Common myeloid progenitor, CD34-positive (primary cell): Measurements from ENCODE around the gene SLC6A3.

Experiments
- CTCF ChIA-PET: fragments of 350-600 bp; sonication (Branson Sonifier 250); formaldehyde crosslinking; loops from one replicate; lab custom pipeline; 2021; ENCODE audit warnings: antibody characterized with exemption; lab: Charles Lee
- POLR2A ChIA-PET: fragments of 350-600 bp; sonication (Branson Sonifier 250); formaldehyde crosslinking; loops from one replicate; lab custom pipeline; 2021; ENCODE audit warnings: antibody characterized with exemption; lab: Charles Lee
- DNase-seq, 3 donors: peaks; one replicate each; pipeline versions ENCODE4 v3.0.0 to v3.0.0-alpha.2; 2013
- H3K27ac ChIP-seq, 2 experiments: 1 replicate in 1 of 2; 2 replicates in 1 of 2; pipeline ENCODE4 v1.7.0; 2013; ENCODE audit warnings: inconsistent platforms in 2 of 2, low read length in 2 of 2, mild to moderate bottlenecking in 2 of 2, low read depth in 1 of 2, moderate library complexity in 1 of 2; ENCODE audit not compliant: severe bottlenecking in 2 of 2, insufficient read depth in 1 of 2, poor library complexity in 1 of 2
- H3K27me3 ChIP-seq, 5 experiments: replicated peaks in 2 of 5; 1 replicate in 3 of 5; 2 replicates in 2 of 5; pipeline versions ENCODE4 v1.6.1 to v1.7.0; 2013; ENCODE audit warnings: low read length in 4 of 5, mild to moderate bottlenecking in 2 of 5, moderate library complexity in 2 of 5, inconsistent platforms in 1 of 5; ENCODE audit not compliant: insufficient read depth in 5 of 5, control insufficient read depth in 4 of 5
- H3K36me3 ChIP-seq, 4 experiments: 1 replicate in 2 of 4; 2 replicates in 2 of 4; pipeline versions ENCODE4 v1.6.1 to v1.7.0; 2013; ENCODE audit warnings: low read length in 3 of 4, control low read depth in 1 of 4, mild to moderate bottlenecking in 1 of 4; ENCODE audit not compliant: control insufficient read depth in 4 of 4, insufficient read depth in 4 of 4
- H3K4me1 ChIP-seq, 4 experiments: 1 replicate in 3 of 4; 2 replicates in 1 of 4; pipeline versions ENCODE4 v1.6.1 to v1.7.1; 2013; ENCODE audit warnings: low read length in 3 of 4, mild to moderate bottlenecking in 3 of 4, control low read depth in 1 of 4, inconsistent platforms in 1 of 4, moderate library complexity in 1 of 4; ENCODE audit not compliant: control insufficient read depth in 4 of 4, insufficient read depth in 4 of 4; ENCODE audit errors: control extremely low read depth in 1 of 4
- H3K4me3 ChIP-seq, 7 experiments: 1 replicate in 4 of 7; 2 replicates in 3 of 7; pipeline versions ENCODE4 v1.5.1 to v1.7.0; 2013; ENCODE audit warnings: mild to moderate bottlenecking in 7 of 7, low read length in 6 of 7, moderate library complexity in 6 of 7, inconsistent platforms in 2 of 7, low read depth in 2 of 7, control low read depth in 1 of 7; ENCODE audit not compliant: insufficient read depth in 4 of 7, control insufficient read depth in 1 of 7; ENCODE audit errors: extremely low read depth in 1 of 7
- H3K9me3 ChIP-seq, 5 experiments: 1 replicate in 4 of 5; 2 replicates in 1 of 5; pipeline versions ENCODE4 v1.6.1 to v1.7.1; 2013; ENCODE audit warnings: low read length in 4 of 5, mild to moderate bottlenecking in 2 of 5, inconsistent platforms in 1 of 5, low read depth in 1 of 5, moderate library complexity in 1 of 5; ENCODE audit not compliant: control insufficient read depth in 4 of 5, insufficient read depth in 2 of 5; ENCODE audit errors: control extremely low read depth in 1 of 5
- WGBS: methylation state at CpG from one replicate; pipeline ENCODE4 v1.1.5; 2013; ENCODE audit not compliant: insufficient coverage; 5-methylcytosine and 5-hydroxymethylcytosine counted together

Gene SLC6A3

DNA sequence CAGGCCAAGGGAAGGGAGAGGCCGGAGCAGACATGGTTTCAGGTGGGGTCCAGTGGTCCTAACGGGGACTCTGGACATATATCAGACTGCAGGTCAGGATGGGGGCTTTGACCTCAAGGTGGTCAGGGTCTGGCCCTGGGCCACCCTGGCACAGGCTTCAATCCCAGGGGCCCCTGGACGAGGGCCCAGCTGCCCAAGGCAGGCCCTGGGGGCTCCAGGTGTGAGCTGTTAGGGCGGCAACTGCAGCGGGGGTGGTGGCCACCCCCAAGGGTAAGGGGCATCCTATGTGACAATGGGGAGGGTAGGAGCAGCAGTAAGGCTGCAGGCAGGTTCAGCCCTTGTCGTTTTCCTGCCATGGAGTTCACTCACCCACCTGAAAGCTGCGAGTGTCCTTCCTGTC is 54.9 kb downstream of the SLC6A3 start:
- WGBS = 90% methylated on average over 5 of the region's 7 CpGs
- POLR2A ChIA-PET = no interaction called here
- no peaks in the 10 kb centered on the region for H3K36me3 ChIP-seq
- H3K27ac ChIP-seq = no peak overlapping the region
- H3K27me3 ChIP-seq = peaks cover 0 to 84% (median 22%) of the 10 kb centered on the region in 5 experiments
- peaks cover 0 to 18% (median 13%) of the 10 kb centered on the region in 4 experiments for H3K4me1 ChIP-seq
- DNase-seq = no peak
- no peak overlapping the region for H3K4me3 ChIP-seq
- CTCF ChIA-PET = no interaction called here
- no peaks in the 10 kb centered on the region for H3K9me3 ChIP-seq

DNA sequence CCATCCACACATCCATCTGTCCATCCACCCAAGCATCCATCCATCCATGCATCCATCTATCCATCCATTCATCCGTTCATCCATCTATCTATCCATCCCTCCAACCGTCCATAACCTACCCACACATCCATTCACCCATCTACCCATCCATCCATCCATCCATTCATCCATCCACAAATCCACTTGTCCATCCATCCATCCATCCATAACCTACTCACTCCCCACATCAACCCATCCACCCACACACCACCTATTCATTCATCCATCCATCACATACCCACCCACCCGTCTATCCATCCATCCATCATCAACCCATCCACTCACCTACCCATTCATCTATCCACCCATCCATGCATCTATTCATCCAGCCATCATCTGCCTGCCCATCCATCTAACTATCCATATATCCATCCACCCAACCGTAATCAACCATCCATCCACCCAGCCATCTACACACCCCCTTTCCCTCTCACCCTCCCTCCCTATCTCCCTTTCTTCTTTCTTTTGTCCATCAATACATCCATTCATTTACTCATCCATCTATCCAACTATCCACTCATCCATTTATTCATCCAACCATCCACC is 56.8 kb downstream of the SLC6A3 start:
- Histone ChIP-seq H3K9me3 (no peaks in the 10 kb centered on the region), H3K27me3 (peaks cover 0 to 66% (median 28%) of the 10 kb centered on the region in 5 experiments), H3K4me1 (peaks cover 0 to 20% (median 15%) of the 10 kb centered on the region in 4 experiments), H3K27ac (no peak overlapping the region), H3K4me3 (no peak overlapping the region), H3K36me3 (no peaks in the 10 kb centered on the region)
- ChIA-PET CTCF (no interaction called here), POLR2A (no interaction called here)
- WGBS = 93% methylated on average over 4 of the region's 4 CpGs
- DNase-seq = no peak

DNA sequence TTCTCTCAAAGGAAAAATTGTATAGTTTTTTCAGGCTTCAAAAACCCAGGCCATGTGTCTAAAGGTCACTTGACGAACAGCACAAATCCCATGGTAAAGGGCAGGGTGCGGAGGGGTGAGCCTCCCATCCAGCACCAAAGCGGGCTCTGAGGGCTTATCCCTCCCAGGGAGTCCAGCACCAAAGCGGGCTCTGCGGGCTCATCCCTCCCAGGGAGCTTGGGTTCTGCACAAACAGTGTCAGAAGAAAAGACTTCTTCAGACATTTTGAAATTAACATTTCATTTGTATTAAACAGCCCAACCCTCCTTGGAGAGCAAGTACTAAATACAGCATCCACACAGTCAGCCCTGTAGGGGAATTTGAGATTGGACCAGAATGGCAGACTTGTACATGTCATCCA is 57.4 kb downstream of the SLC6A3 start:
- WGBS = 100% methylated on average over 3 of the region's 5 CpGs
- no peaks in the 10 kb centered on the region for H3K9me3 ChIP-seq
- peaks cover 0 to 20% (median 15%) of the 10 kb centered on the region in 4 experiments for H3K4me1 ChIP-seq
- no peak for DNase-seq
- peaks cover 0 to 60% (median 26%) of the 10 kb centered on the region in 5 experiments for H3K27me3 ChIP-seq
- H3K27ac ChIP-seq = no peak overlapping the region
- no peaks in the 10 kb centered on the region for H3K36me3 ChIP-seq
- CTCF ChIA-PET = no interaction called here
- POLR2A ChIA-PET = no interaction called here
- no peak overlapping the region for H3K4me3 ChIP-seq

DNA sequence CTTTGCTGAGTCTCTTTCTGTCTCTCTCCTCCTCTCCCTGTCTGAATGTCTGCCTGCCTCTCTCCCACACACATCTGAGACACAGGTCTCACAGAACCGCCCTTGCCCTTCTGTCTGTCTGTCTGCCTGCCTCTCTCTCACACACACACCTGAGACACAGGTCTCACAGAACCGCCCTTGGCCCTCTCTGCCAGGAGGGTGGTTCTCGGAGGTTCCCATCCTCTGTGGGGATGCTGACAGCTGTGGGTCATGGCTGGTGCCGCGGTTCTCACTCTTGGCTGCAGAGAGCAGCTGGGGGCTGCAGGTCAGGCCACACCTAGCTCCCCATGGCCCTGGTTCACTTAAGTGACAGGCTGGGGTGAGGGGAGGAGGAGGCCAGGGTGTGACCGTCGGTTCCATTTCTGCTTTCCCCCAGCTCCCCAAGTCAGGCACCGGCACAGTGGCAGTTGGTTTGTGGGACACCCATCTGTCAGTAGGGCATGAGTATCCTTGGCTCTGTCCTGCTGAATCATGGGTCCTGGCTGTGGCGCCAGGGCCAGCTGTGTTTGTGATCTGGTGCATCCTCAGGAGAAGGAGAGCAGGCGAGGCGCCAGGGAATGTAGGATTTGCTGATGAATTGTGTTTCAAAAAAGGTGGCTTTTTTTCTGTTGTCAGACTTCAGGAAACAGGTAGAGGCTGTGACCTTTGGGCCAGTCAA is 58.0 kb downstream of the SLC6A3 start:
- no peak overlapping the region for H3K27ac ChIP-seq

DNA sequence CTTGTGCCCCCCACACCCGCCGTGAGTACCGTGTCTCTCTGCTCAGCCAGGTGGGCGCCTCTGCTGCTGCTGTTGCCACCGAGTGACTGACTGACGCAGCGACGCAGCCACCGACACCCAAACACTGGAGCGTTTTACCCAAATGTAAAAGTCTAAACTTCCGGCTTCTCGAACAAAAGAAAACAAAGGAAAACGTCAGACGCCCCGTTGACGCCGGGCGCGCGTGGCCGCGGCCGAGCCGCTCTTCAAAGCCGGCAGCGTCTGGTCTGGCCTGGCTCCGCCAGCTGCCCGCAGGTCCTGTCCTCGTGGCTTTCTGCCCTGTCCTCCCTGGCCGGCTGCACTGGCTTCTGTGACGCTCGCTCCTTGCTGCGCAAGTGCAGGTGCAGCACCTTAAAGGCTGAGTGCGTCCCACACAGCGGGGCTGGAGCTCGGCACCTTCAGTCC is 58.9 kb downstream of the SLC6A3 start:
- POLR2A ChIA-PET = no interaction called here
- Histone ChIP-seq H3K36me3 (no peaks in the 10 kb centered on the region), H3K27ac (no peak overlapping the region), H3K9me3 (no peaks in the 10 kb centered on the region), H3K27me3 (peaks cover 0 to 46% (median 29%) of the 10 kb centered on the region in 5 experiments), H3K4me3 (peak overlapping the region; percentile 29 to 83 (median 70)), H3K4me1 (peaks cover 0 to 20% (median 15%) of the 10 kb centered on the region in 4 experiments)
- peak; percentile 20 to 67 (median 59) for DNase-seq
- CTCF ChIA-PET = no interaction called here
- WGBS = 2% methylated on average over 34 of the region's 36 CpGs

More for the DNA sequence above, 58.0 kb downstream of the SLC6A3 start:
- CTCF ChIA-PET = no interaction called here
- Histone ChIP-seq H3K4me3 (peak overlapping the region in 1 of 7 experiments; percentile 83), H3K9me3 (no peaks in the 10 kb centered on the region), H3K36me3 (no peaks in the 10 kb centered on the region), H3K27me3 (peaks cover 0 to 54% (median 28%) of the 10 kb centered on the region in 5 experiments), H3K4me1 (peaks cover 0 to 20% (median 15%) of the 10 kb centered on the region in 4 experiments)
- POLR2A ChIA-PET = no interaction called here
- WGBS = 73% methylated on average over 10 of the region's 11 CpGs
- DNase-seq = peak in 2 of 3 donors; percentile 29 to 33

DNA sequence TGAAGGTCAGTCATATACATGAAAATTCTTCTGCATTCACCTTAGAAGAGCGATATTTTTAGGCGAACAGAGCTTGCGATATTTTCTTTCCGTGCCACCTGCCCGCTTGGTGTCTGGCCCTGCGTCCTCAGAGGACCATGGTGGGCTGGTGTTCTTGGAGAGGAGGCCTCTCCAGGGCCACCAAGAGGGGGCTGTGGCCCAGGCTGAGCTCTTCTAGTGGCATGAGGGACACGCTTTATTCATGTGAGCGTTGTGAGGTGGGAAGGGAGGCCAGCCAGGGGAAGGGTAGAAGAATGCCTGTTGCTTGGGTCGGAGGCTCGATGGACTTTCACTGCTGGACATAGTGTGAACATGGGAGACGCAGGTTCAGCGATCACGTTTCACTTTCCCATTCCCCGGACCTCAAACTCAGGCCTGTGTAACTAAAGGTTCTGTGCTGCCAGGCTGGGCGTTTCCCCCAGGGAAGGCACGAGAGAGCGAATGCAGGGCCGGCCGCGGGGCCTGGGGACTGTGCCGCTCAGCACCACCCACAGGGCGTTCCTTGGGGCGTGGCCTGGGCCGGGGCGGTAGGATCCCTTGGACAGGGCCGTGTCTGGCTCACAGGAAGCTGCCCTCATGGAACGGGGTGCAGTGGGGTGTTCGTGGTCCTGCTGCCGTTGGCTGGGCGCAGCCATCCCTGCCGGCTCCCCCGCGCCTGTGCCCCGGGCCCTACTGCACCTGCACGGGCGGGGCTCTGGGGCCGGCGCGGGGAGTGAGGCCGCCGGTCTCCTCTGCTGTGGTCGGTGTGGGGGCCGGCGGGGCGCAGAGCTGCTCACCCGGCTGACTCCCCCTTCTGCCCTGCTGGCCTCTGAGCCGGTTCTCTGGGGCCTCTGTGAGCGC is 59.6 kb downstream of the SLC6A3 start:
- peak; percentile 45 to 71 (median 60) for DNase-seq
- ChIA-PET POLR2A (interaction anchor here (0.6 kb wide), 1 partner anchor 8 kb away, joined by 3 read pairs; no protein-coding TSS in a partner anchor), CTCF (interaction anchor here (1.4 to 1.5 kb wide), 2 partner anchors 31 to 39 kb away, joined by 3 to 4 read pairs; no protein-coding TSS in a partner anchor)
- peak overlapping the region; percentile 29 to 83 (median 70) for H3K4me3 ChIP-seq
- H3K36me3 ChIP-seq = no peaks in the 10 kb centered on the region
- WGBS = 17% methylated on average over 39 of the region's 48 CpGs
- H3K27me3 ChIP-seq = peaks cover 0 to 52% (median 29%) of the 10 kb centered on the region in 5 experiments
- peaks cover 0 to 20% (median 17%) of the 10 kb centered on the region in 4 experiments for H3K4me1 ChIP-seq
- no peak overlapping the region for H3K27ac ChIP-seq
- H3K9me3 ChIP-seq = no peaks in the 10 kb centered on the region
